Kidney (tissue), 14 donors: ENCODE data around the gene KMT2C. TPM values are rescaled to one million over a fixed set of nuclear protein-coding genes. Genes with fewer than 3 reads are reported as not detected.

ENCODE experiments used
- DNase-seq, 5 donors: peaks; one replicate each; pipeline ENCODE4 v3.0.0-alpha.2; 2013 to 2020
- FAIRE-seq: peaks from 2 replicates; lab custom pipeline; 2012; peaks lifted over from hg19 to GRCh38; lab: Jason Lieb, UNC
- H3K27ac ChIP-seq, 2 donors: one replicate each; pipeline ENCODE4 v1.7.0; 2013; ENCODE audit warnings: low read depth in 2 of 2, low read length in 2 of 2, inconsistent platforms in 1 of 2
- H3K27me3 ChIP-seq: one replicate; pipeline ENCODE4 v1.7.1; 2013; ENCODE audit warnings: low read length, inconsistent platforms; ENCODE audit not compliant: control insufficient read depth, insufficient read depth
- H3K36me3 ChIP-seq, 3 donors: one replicate each; pipeline versions ENCODE4 v1.7.0 to v1.7.1; 2013; ENCODE audit warnings: low read length in 3 of 3, control low read depth in 1 of 3, inconsistent platforms in 1 of 3; ENCODE audit not compliant: insufficient read depth in 3 of 3, control insufficient read depth in 2 of 3
- H3K4me1 ChIP-seq, 3 donors: one replicate each; pipeline versions ENCODE4 v1.7.0 to v1.7.1; 2013; ENCODE audit warnings: low read length in 3 of 3, inconsistent platforms in 1 of 3, low read depth in 1 of 3; ENCODE audit not compliant: control insufficient read depth in 2 of 3, insufficient read depth in 2 of 3
- H3K4me3 ChIP-seq, 3 donors: one replicate each; pipeline versions ENCODE4 v1.7.0 to v1.8.1; 2013; ENCODE audit warnings: low read length in 3 of 3, control low read depth in 1 of 3, inconsistent platforms in 1 of 3
- H3K9ac ChIP-seq, 3 donors: one replicate each; pipeline versions ENCODE4 v1.7.0 to v1.7.1; 2013; ENCODE audit warnings: low read length in 3 of 3, control low read depth in 1 of 3, inconsistent platforms in 1 of 3
- H3K9me3 ChIP-seq, 3 donors: one replicate each; pipeline versions ENCODE4 v1.7.0 to v1.7.1; 2013; ENCODE audit warnings: low read length in 3 of 3, control low read depth in 1 of 3, inconsistent platforms in 1 of 3; ENCODE audit not compliant: control insufficient read depth in 2 of 3, insufficient read depth in 1 of 3
- intact Hi-C: fragments of 100-400 bp; cut with DNase I; formaldehyde crosslinking; loops from one replicate; pipeline ENCODE4 v1.11.1; 2022
- polyA plus RNA-seq: library from polyadenylated mRNA; stranded (reverse); fragments of 350-450 nt; fragmentation: Illumina TruSeq; extraction: RNeasy Lipid Tissue Mini Kit (QIAGEN cat#74804); gene quantifications from one replicate; pipeline ENCODE4 v1.2.3, GENCODE V29; 2014; ENCODE audit warnings: low read depth, low replicate concordance; ENCODE audit not compliant: insufficient read depth
- total RNA-seq: library from RNA; stranded (reverse); fragmentation: NEBNext Ultra II Directional; extraction: Animal tissue kit (Norgen Biotek cat#: 25700); gene quantifications from one replicate; pipeline ENCODE4 v1.2.1, GENCODE V29; 2021
- TF ChIP-seq, protein P1 (sequence below): IDR thresholded peaks from 3 replicates; pipeline ENCODE4 v1.5.1; 2012; ENCODE audit warnings: mild to moderate bottlenecking, moderate library complexity, borderline replicate concordance; ENCODE audit not compliant: insufficient read depth; ENCODE audit errors: extremely low read depth
- donor health status: control.
- donor health status: control.
- donor health status: control.
- donor health status: control.
- donor health status: control.
- donor health status: DM: yes; HTN: yes; CAD: no.
- donor health status: Normal renal cell carcinoma (clear cell type).

Gene KMT2C
- total and polyA plus RNA-seq, 2 donors from 2014 or later, result 4.8 to 102 TPM

DNA sequence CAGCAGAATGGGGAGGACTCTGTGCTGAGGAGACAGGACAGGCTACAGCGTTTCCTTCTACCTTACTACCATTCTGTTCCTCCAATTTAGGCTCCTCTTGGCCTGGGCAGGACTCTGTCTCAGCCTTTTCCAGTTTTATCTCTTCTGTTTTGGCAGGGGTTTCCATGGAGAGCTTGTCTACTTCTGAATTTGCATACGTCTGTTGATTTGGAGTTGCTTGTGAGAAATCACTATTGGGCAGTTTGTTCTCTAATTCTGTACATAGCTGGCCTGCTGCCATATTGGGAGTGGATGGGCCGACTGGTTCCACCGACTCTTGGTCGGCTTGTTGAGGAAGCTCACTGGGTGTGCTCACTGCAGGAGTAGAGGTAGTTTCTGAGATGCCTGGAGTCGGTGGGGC lies 273.5 kb downstream of the KMT2C start:
- no peaks in the 10 kb centered on the region for H3K27me3 ChIP-seq
- TF ChIP-seq, protein P1, sequence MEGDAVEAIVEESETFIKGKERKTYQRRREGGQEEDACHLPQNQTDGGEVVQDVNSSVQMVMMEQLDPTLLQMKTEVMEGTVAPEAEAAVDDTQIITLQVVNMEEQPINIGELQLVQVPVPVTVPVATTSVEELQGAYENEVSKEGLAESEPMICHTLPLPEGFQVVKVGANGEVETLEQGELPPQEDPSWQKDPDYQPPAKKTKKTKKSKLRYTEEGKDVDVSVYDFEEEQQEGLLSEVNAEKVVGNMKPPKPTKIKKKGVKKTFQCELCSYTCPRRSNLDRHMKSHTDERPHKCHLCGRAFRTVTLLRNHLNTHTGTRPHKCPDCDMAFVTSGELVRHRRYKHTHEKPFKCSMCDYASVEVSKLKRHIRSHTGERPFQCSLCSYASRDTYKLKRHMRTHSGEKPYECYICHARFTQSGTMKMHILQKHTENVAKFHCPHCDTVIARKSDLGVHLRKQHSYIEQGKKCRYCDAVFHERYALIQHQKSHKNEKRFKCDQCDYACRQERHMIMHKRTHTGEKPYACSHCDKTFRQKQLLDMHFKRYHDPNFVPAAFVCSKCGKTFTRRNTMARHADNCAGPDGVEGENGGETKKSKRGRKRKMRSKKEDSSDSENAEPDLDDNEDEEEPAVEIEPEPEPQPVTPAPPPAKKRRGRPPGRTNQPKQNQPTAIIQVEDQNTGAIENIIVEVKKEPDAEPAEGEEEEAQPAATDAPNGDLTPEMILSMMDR, result no peak
- H3K9ac ChIP-seq, result no peak overlapping the region
- FAIRE-seq (no peak), DNase-seq (no peak)
- no peaks in the 10 kb centered on the region for H3K9me3 ChIP-seq
- H3K4me3 ChIP-seq, result no peak overlapping the region
- H3K4me1 ChIP-seq, result no peaks in the 10 kb centered on the region
- intact Hi-C loops, result no loop called here
- H3K36me3 ChIP-seq, result peaks cover 8 to 58% (median 43%) of the 10 kb centered on the region in 3 donors
- no peak overlapping the region for H3K27ac ChIP-seq

DNA sequence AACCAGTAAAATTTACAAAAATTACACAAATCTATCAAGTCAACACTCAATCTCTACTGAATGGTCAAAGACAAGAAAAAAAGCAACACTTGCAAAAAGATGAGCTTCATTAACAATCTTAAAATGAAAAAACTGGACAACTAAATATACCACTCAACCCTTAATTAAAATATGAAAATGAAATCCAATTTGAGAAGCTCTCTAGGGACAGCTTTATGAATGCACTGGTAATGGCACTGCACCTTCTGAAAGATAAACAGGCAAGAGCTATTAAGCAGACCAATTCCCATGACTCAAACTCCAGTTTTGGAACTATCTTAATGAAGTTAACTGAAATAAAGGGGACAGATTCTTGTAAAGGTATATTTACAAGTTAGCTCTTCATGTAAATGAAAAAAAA lies 274.6 kb downstream of the KMT2C start:
- no peak overlapping the region for H3K9ac ChIP-seq
- no peak for FAIRE-seq
- intact Hi-C loops, result no loop called here
- H3K27ac ChIP-seq, result no peak overlapping the region
- H3K9me3 ChIP-seq, result no peaks in the 10 kb centered on the region
- H3K36me3 ChIP-seq, result peaks cover 4 to 57% (median 42%) of the 10 kb centered on the region in 3 donors
- no peaks in the 10 kb centered on the region for H3K4me1 ChIP-seq
- DNase-seq, result no peak
- no peaks in the 10 kb centered on the region for H3K27me3 ChIP-seq
- TF ChIP-seq, protein P1, result no peak
- H3K4me3 ChIP-seq, result no peak overlapping the region

DNA sequence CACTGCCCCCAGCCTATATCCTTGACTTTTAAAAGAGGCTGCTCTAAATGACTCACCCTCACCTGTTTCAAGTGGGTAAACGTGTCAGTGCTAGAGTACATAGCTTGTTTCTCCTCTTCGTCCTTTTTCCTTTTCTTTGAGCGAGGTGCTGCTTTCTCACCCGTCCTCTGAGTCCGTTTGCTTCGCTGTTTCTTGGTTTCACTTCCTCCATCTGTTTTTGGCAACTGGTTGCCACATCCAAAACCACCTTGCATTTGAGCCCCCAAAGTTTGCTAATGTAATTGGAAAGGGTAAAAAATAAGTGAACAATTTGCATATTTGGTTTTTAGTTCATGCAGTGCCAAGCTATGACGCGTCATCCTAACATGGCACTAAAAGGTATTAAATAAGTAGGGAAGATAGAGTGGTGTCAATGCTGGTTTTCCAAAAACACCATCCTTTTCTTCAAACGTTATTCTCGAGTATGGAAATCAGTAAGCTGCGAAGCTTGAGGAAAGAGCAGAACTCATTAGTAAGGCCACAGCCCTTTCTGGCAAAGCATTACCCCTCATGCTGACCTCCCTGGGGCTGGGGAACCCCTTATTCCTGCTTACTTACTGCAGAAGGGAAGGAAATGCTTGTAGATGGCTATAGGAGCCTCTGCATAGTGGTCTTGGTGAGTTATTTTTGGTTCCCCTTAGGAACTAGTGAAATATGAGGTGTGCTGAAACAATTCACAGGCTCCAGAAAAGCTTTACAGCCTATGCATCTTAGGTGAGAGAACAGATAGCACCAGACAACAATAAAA lies 276.8 kb downstream of the KMT2C start:
- TF ChIP-seq, protein P1, result no peak
- peaks cover 4 to 71% (median 50%) of the 10 kb centered on the region in 3 donors for H3K36me3 ChIP-seq
- DNase-seq (no peak), FAIRE-seq (no peak)
- H3K9me3 ChIP-seq, result no peaks in the 10 kb centered on the region
- no peak overlapping the region for H3K27ac ChIP-seq
- intact Hi-C loops, result no loop called here
- H3K9ac ChIP-seq, result no peak overlapping the region
- no peaks in the 10 kb centered on the region for H3K4me1 ChIP-seq
- no peaks in the 10 kb centered on the region for H3K27me3 ChIP-seq
- H3K4me3 ChIP-seq, result no peak overlapping the region
